Endothelial cell (in vitro differentiated cells): Measurements from ENCODE around the gene GPHA2. TPM values are rescaled to one million over a fixed set of nuclear protein-coding genes. Genes with fewer than 3 reads are reported as not detected.

Experiments
- DNase-seq: peaks from one replicate; pipeline ENCODE4 v3.0.0; 2021; ENCODE audit warnings: low spot score
- H3K27ac Mint-ChIP-seq: one replicate; pipeline ENCODE4 v1.8.0; 2021; ENCODE audit warnings: mixed read lengths, inconsistent platforms; ENCODE audit not compliant: unreplicated experiment
- H3K27me3 Mint-ChIP-seq: one replicate; pipeline ENCODE4 v1.8.0; 2021; ENCODE audit warnings: mild to moderate bottlenecking, moderate library complexity, mixed read lengths, inconsistent platforms; ENCODE audit not compliant: unreplicated experiment
- H3K36me3 Mint-ChIP-seq: one replicate; pipeline ENCODE4 v1.8.0; 2021; ENCODE audit warnings: mild to moderate bottlenecking, low read depth, mixed read lengths, inconsistent platforms; ENCODE audit not compliant: unreplicated experiment
- H3K4me1 Mint-ChIP-seq: one replicate; pipeline ENCODE4 v1.8.0; 2021; ENCODE audit warnings: mild to moderate bottlenecking, mixed read lengths, inconsistent platforms; ENCODE audit not compliant: unreplicated experiment
- H3K4me3 Mint-ChIP-seq: one replicate; pipeline ENCODE4 v1.8.0; 2021; ENCODE audit warnings: mild to moderate bottlenecking, mixed read lengths, inconsistent platforms; ENCODE audit not compliant: unreplicated experiment
- H3K9me3 Mint-ChIP-seq: one replicate; pipeline ENCODE4 v1.8.0; 2021; ENCODE audit warnings: mixed read lengths, inconsistent platforms; ENCODE audit not compliant: unreplicated experiment
- microRNA-seq: library from miRNA; unstranded; fragments of <30 nt; microRNA quantifications from one replicate; pipeline ENCODE4, GENCODE V29; 2020; ENCODE audit not compliant: unreplicated experiment
- total RNA-seq: library from RNA; stranded (reverse); fragmentation: NEBNext Ultra II Directional; extraction: Animal tissue kit (Norgen Biotek cat#: 25700); gene quantifications from one replicate; pipeline ENCODE4 v1.2.1, GENCODE V29; 2021; ENCODE audit not compliant: unreplicated experiment
- TF ChIP-seq, protein P1 (sequence below): fragments of 200-600 bp; sonication (generic); IDR thresholded peaks from one replicate; pipeline ENCODE4 v1.5.0; 2021; ENCODE audit warnings: antibody characterized with exemption; ENCODE audit not compliant: unreplicated experiment

Gene GPHA2
- total RNA-seq, 1 donor from 2014 or later, result not detected

DNA sequence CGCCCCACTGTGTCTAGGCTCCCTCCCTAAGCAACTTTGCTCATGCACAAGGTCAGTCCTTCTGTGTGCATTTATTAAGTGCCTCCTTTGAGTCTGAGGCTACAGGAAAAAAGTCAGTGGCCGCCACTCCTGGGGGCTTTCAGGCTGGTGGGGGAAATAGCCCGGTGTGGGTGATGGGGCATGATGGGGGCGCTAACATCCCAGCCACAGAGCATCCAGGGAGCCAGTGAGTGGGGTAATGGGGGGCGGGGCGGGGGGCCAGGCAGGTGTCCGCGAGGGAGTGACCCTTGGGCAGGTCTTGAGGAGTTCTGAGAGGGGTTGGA lies 47.3 kb downstream of the GPHA2 start:
- TF ChIP-seq, protein P1, sequence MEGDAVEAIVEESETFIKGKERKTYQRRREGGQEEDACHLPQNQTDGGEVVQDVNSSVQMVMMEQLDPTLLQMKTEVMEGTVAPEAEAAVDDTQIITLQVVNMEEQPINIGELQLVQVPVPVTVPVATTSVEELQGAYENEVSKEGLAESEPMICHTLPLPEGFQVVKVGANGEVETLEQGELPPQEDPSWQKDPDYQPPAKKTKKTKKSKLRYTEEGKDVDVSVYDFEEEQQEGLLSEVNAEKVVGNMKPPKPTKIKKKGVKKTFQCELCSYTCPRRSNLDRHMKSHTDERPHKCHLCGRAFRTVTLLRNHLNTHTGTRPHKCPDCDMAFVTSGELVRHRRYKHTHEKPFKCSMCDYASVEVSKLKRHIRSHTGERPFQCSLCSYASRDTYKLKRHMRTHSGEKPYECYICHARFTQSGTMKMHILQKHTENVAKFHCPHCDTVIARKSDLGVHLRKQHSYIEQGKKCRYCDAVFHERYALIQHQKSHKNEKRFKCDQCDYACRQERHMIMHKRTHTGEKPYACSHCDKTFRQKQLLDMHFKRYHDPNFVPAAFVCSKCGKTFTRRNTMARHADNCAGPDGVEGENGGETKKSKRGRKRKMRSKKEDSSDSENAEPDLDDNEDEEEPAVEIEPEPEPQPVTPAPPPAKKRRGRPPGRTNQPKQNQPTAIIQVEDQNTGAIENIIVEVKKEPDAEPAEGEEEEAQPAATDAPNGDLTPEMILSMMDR, result no peak
- Mint-ChIP-seq H3K4me1 (peaks cover 13% of the 10 kb centered on the region), H3K36me3 (no peaks in the 10 kb centered on the region), H3K27ac (no peak overlapping the region), H3K4me3 (peak overlapping the region; percentile 77), H3K9me3 (no peaks in the 10 kb centered on the region), H3K27me3 (peaks cover 5% of the 10 kb centered on the region)
- no peak for DNase-seq

DNA sequence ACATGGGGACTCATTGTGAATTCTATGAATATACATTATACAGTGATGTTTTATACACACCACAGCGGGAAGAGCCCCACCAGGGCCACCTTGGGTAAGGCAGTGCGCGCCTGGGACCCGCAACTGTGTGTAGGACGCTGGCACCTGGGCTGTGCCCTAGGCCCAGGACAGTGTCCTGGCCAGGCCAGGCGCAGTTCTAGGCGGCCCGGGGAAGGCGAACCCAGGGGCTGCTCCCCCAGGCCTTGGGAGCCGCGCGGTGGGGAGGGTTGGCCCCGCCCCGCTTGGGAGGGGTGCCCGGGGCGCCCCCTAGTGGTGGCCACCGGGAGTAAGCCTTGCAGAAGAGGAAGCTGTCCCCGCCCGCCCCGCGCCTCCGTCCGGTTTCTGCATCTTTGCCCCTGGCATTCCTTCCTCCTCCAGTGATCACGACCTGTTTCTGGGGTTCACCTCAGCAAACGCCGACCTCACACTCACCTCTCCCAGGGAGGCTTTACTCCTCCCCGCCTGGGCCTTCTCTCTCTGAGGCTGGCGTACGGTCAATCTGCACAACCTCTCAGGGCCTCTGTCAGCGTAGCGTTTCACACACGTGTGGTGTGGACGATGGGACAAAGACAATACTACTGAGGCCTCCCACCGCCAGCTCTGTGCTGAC lies 47.8 kb downstream of the GPHA2 start:
- TF ChIP-seq, protein P1, result peak; percentile 99
- Mint-ChIP-seq H3K36me3 (no peaks in the 10 kb centered on the region), H3K9me3 (no peaks in the 10 kb centered on the region), H3K4me1 (peaks cover 13% of the 10 kb centered on the region), H3K27ac (peak overlapping the region; percentile 80), H3K27me3 (peaks cover 5% of the 10 kb centered on the region), H3K4me3 (peak overlapping the region; percentile 77)
- peak; percentile 86 for DNase-seq

DNA sequence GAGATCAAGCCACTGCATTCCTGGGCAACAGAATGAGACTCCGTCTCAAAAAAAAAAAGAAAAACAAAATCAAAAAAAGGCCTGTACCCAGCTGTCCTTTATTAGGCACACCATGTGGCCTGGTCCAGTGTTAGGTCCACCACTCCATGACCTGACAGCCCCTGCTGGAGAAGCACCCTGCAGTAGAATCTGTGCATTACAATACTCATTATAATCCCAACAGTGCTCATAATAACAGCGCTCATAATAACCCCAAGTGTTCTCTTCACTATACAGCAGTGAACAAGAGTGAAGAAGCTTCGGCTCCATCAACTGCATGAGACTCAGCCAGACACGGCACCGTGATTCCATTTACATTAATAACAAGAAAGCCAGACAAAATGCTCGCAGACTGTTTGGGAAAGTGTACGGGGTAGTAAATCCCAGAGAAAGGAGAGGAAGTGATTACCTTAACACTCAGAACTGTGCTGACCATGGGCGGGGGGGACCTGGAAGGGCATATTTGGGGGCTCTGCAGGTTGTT lies 48.4 kb downstream of the GPHA2 start:
- no peak for DNase-seq
- Mint-ChIP-seq H3K36me3 (no peaks in the 10 kb centered on the region), H3K27me3 (peaks cover 5% of the 10 kb centered on the region), H3K4me1 (peaks cover 13% of the 10 kb centered on the region), H3K9me3 (no peaks in the 10 kb centered on the region), H3K27ac (no peak overlapping the region), H3K4me3 (peak overlapping the region; percentile 82)
- TF ChIP-seq, protein P1, result no peak

DNA sequence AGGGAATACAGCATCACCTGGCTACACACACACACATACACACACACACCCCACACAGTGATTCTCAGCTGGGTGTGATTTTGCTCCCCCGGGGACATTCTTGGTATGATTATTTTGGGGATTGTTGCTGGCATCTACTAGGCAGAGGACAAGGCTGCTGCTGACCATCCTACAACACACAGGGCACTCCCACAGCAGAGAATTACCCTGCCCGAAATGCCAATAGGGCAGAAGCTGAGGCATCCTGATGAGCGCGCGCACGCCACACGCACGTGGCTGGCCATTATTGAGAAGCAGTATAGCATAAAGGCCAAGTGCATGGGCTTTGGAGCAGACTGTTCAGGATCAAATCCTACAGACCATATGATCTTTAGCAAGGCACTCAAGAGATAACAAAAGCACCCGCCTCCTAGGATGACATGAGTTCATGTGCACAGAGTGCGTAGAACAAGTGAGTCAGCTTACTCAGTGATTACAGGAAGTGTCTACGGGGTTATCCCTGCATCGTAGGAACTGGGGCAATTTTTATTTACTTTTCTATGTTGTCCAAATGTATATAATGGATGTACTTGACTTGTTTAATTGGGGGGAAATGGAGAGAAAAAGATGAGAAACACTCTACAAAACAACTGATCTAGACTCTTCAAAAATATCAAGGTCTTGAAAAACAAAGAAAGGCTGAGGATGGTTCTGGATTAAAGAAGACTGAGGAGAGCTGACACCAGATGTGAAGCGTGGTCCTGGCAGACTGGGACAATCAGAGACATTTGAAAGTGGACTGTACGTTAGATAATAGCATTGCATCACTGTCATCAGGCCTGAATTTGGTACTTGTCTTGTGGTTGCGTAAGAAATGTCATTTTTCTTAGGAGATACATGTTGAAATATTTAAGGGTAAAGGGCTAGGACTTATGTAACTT lies 50.1 kb downstream of the GPHA2 start:
- no peak for DNase-seq
- Mint-ChIP-seq H3K4me1 (peaks cover 13% of the 10 kb centered on the region), H3K27ac (no peak overlapping the region), H3K27me3 (peaks cover 2% of the 10 kb centered on the region), H3K36me3 (no peaks in the 10 kb centered on the region), H3K9me3 (no peaks in the 10 kb centered on the region), H3K4me3 (no peak overlapping the region)
- TF ChIP-seq, protein P1, result no peak

Small RNAs within 50 kb of the gene (microRNA-seq; reads per million reads assigned to microRNA genes)
- gene MIR6749, result 0.21 reads per million
- gene MIR6750, result 1.6 reads per million, percentile 24 among the genes with 10 or more reads in this experiment

Other genes with a start within 250 kb of the GPHA2 start
- gene NRXN2, start 212.7 kb downstream of the GPHA2 start, total RNA-seq, result 11.5 TPM
- 139 TPM for gene RASGRP2, start 191.8 kb downstream of the GPHA2 start, total RNA-seq
- gene PYGM, start 175.9 kb downstream of the GPHA2 start, total RNA-seq, result 0.26 TPM
- gene SF1, start 157.4 kb downstream of the GPHA2 start, total RNA-seq, result 322 TPM
- gene MAP4K2, start 132.7 kb downstream of the GPHA2 start, total RNA-seq, result 202 TPM
- gene MEN1, start 125.3 kb downstream of the GPHA2 start, total RNA-seq, result 56.3 TPM
- gene CDC42BPG, start 91.2 kb downstream of the GPHA2 start, total RNA-seq, result 4.1 TPM
- gene EHD1, start 57.3 kb downstream of the GPHA2 start, total RNA-seq, result 84.0 TPM
- 22.4 TPM for gene ATG2A, start 18.7 kb downstream of the GPHA2 start, total RNA-seq
- 13.3 TPM for gene PPP2R5B, start 11.2 kb downstream of the GPHA2 start, total RNA-seq
- not detected for gene MAJIN, start 36.2 kb upstream of the GPHA2 start, total RNA-seq
- gene BATF2, start 61.1 kb upstream of the GPHA2 start, total RNA-seq, result not detected
- gene ARL2, start 78.3 kb upstream of the GPHA2 start, total RNA-seq, result 66.4 TPM
- gene SNX15, start 91.5 kb upstream of the GPHA2 start, total RNA-seq, result 19.4 TPM
- 4.8 TPM for gene SAC3D1, start 105.3 kb upstream of the GPHA2 start, total RNA-seq
- not detected for gene NAALADL1, start 122.7 kb upstream of the GPHA2 start, total RNA-seq
- gene CDCA5, start 148.1 kb upstream of the GPHA2 start, total RNA-seq, result 14.8 TPM
- 25.9 TPM for gene ZFPL1, start 148.3 kb upstream of the GPHA2 start, total RNA-seq
- 161 TPM for gene VPS51, start 160.3 kb upstream of the GPHA2 start, total RNA-seq
- gene TM7SF2, start 176.0 kb upstream of the GPHA2 start, total RNA-seq, result 35.6 TPM
- 6.0 TPM for gene ZNHIT2, start 181.8 kb upstream of the GPHA2 start, total RNA-seq
- 998 TPM for gene FAU, start 186.2 kb upstream of the GPHA2 start, total RNA-seq
- 40.2 TPM for gene MRPL49, start 186.4 kb upstream of the GPHA2 start, total RNA-seq
- 32.2 TPM for gene SYVN1, start 198.6 kb upstream of the GPHA2 start, total RNA-seq
- not detected for gene SPDYC, start 234.3 kb upstream of the GPHA2 start, total RNA-seq
- 148 TPM for gene CAPN1, start 246.0 kb upstream of the GPHA2 start, total RNA-seq